Measurements from ENCODE around the gene M1AP.
A peak's percentile ranks its signal among the peaks of the same experiment; 100 is the strongest.
"Not testable (repeated sequence)": the region's sequence is repeated elsewhere in the genome, so short reads cannot be mapped to it uniquely, and the experiment has no call there.

The M1AP gene

DNA sequence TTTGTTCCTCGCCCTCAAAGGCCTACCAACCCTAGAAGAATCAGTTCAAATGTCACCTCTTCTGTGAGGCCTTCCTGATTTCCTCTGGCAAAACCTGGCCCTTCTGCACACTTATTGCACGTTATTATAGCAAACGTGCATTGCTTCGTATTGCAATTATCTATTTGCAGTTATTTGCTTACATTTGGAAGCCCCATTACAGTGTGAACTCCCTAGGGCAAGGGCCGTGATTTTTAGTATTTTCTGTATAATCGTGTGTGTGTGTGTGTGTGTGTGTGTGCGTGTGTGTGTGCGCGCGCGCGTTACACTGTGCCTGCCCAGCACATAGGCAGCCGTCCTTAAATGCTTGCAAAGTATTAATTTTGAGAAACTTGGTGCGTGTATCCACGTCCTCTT lies 5.5 kb upstream of the M1AP start:
- no peak for DNase-seq (ENCODE audit: low read depth in 2 of 2)

- no peak for DNase-seq (ENCODE audit: low read depth in 2 of 2)
Measured at GRCh38 chr2:74646834-74647482, 1.2 kb downstream of the M1AP start.

DNA sequence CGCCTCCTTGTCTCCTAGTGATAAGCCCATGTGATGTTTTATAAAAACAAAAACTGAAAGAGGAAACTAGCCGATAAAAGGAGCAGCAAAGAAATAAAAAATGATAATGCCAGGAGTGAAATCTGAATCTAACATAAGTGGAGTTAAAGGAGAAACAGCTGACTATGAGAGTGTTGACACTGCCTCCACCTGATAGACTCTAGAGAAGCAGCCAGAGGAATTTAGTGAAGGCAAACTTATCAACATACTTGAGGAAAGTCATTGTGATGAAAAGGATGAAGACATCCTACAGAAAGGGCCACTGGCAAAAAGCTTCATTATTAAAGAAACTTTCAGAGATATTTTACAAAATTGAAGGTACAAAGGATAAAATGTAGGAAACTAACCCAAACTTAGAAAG lies 1.9 kb downstream of the M1AP start:
- no peak for DNase-seq (ENCODE audit: low read depth in 2 of 2)

DNA sequence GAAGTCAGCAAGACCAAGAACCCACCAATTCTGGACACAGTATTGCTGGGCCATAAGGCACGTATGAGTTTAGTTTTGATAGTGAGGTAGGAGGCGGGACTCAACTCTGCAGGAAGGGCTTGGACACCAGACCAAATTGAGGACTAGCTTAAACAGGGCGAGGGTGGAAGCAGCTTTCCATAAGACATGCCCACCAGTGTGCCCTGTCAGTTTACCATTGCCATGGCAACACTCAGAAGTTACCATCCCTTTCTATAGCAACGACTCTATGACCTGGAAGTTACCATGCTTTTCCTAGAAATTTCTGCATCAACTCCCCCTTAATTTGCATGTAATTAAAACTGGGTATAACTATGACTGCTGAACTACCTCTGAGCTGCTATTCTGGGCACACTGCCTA lies 2.8 kb downstream of the M1AP start:
- no peak for DNase-seq (ENCODE audit: low read depth in 2 of 2)

- DNase-seq (ENCODE audit: low read depth in 2 of 2) = no peak
Measured at GRCh38 chr2:74639550-74639949, 8.6 kb downstream of the M1AP start.

- no peak for DNase-seq (ENCODE audit: low read depth in 2 of 2)
Measured at GRCh38 chr2:74632939-74633312, 15.2 kb downstream of the M1AP start.

DNA sequence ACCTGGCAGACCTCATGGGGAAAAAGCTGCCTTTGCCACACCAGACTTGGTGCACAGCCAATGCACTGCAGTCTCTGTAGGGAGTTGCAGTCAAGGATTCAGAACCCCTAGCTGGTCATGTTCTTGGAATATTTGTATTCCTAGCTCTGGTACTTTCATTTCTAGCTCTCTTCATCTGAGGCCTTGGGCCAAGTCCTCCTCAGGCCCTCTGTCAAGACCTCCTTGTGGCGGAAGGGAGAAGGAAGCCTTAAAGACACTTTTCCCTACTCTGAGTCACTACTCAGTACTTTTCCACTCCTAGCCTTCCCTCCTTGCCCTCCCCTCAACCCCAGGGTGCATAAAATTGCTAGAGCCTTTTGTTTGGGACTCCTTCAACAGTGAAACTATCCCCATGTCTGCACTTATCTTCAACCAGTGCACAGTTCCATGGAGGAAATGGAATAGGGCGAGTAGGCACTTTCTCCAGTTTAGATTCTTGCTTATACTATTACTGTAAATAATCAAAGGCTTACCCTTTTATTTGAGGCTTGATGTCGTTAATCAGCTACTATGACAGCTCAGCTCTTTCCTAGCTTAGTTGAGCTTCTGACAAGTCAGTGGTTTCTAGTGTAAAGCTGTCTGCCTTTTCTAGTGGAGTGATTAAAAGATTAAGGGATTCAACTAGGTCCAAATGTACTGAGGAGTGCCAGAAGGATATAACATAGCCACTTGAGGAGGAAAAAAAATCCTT lies 15.8 kb downstream of the M1AP start:
- DNase-seq (ENCODE audit: low read depth in 2 of 2) = no peak

DNA sequence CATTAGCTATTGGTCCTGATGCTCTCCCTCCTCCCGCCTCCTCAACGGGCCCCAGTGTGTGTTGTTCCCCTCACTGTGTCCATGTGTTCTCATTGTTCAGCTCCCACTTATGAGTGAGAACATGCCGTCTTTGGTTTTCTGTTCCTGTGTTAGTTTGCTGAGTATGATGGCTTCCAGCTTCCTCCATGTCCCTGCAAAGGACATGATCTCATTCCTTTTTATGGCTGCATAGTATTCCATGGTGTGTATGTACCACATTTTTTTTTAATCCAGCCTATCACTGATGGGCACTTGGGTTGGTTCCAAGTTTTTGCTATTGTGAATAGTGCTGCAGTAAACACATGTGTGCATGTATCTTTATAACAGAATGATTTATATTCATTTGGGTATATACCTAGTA lies 17.7 kb downstream of the M1AP start:
- not testable (repeated sequence) for DNase-seq (ENCODE audit: low read depth in 2 of 2)

GRCh38 chr2:74628538-74629105 lies 19.5 kb downstream of the M1AP start:
- no peak for DNase-seq (ENCODE audit: low read depth in 2 of 2)

GRCh38 chr2:74625658-74626425 lies 22.3 kb downstream of the M1AP start:
- DNase-seq (ENCODE audit: low read depth in 2 of 2) = no peak

- no peak for DNase-seq (ENCODE audit: low read depth in 2 of 2)
Measured at GRCh38 chr2:74620671-74621070, 27.5 kb downstream of the M1AP start.

GRCh38 chr2:74619651-74620297 lies 28.4 kb downstream of the M1AP start:
- DNase-seq (ENCODE audit: low read depth in 2 of 2) = no peak

DNA sequence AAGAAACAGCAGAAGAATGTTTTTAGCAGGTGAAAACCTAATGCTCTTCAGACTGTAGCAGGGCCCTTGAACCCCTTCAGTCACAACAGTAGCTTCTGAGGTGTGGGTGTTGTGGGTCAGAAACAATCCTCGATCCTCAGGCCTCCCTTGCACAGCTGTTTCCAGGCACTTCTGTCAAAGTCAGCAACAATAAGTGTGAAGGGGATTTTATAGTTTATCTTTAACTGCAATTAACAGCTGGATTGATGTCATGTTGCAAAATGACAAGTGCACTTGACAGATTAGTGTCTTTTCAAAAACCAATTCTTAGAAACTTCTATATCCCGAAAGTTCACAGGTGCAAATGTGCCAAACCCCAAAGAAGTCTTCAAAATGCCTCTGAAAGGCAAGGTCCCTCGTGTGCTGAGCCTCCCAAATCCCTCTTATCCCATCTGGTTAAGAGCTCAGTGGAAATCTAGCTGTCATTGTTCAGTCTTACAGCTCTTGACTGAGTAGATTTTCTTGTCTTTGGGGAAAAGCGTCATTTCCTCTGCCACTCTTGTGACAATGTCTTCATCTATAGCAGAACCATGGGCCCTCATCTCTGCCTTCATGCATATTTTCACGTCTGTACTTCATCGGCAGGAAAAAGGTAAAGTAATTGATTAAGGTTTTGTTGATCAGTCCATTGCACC lies 29.6 kb downstream of the M1AP start:
- no peak for DNase-seq (ENCODE audit: low read depth in 2 of 2)

DNA sequence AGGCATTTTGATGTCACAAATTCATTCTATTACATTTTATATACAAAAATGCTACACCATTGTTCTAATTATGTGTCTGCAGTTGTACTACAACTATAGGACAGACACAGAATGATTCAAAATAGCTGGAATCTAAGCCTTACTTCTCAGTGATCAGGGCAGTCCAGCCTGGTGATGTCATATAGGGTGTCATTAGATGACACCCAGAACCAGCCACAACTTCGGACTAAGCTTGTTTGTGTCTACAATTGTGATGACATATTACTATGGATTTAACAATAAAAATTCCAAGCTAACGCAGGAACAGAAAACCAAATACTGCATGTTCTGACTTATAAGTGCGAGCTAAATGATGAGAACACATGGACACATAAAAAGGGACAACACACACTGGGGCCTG lies 31.0 kb downstream of the M1AP start:
- no peak for DNase-seq (ENCODE audit: low read depth in 2 of 2)

- no peak for DNase-seq (ENCODE audit: low read depth in 2 of 2)
Measured at GRCh38 chr2:74606927-74607326, 41.2 kb downstream of the M1AP start.

- no peak for DNase-seq (ENCODE audit: low read depth in 2 of 2)
Measured at GRCh38 chr2:74603282-74604000, 44.7 kb downstream of the M1AP start.

DNA sequence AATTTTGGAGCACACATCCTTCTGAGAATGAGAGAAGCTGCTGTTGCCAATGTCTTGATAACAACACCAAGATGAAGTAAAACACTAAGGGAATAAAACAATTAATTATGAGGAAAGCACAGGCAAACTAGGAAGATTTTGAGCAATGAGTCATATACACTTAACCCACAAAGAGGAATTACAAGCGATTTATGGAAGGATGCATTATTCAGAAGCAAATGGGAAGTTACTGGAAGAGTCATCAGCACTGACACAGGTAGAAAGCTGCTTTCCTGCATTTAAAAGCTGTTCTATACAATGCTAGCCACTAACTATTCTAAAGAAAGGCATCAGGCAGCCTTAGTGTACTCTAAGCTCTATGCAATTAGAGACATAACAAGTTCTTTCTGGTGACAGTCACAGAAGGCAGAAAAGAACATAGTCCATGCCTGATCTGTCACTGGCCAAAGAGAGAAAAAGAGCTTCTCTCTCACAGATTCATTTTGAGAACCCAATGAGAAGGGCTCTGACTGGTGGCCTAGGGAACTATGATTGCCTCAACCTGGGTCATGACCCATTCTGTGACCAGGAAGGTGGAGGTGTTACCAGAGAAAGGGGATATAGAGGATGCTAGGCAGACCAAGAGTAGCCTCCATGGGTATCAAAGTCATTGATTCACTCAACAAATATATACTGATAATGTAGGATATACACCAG lies 45.4 kb downstream of the M1AP start:
- peak; percentile 42 to 44 for DNase-seq (ENCODE audit: low read depth in 2 of 2)

DNA sequence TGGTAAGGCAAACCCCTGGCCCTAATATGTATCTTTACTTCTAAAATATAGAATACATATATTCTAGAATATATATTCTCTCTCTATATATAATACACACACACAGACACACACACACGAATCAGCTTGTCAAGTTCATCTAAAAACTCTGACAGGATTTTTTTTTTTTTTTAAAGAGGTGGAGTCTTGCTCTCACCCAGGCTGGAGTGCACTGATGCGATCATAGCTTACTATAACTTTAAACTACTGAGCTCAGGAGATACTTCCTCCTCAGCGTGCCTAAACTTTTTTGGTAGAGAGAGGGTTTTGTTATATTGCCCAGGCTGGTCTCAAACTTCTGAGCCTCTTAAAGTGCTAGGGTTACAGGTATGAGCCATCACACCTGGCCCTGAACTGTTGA lies 48.5 kb downstream of the M1AP start:
- DNase-seq (ENCODE audit: low read depth in 2 of 2) = no peak

- DNase-seq (ENCODE audit: low read depth in 2 of 2) = no peak
Measured at GRCh38 chr2:74597410-74597809, 50.7 kb downstream of the M1AP start.

GRCh38 chr2:74596584-74596983 lies 51.5 kb downstream of the M1AP start:
- no peak for DNase-seq (ENCODE audit: low read depth in 2 of 2)

Measured in fibroblast of skin of left quadriceps (primary cell).